H9 (cell line): ENCODE results near the gene SLBP. TPM values are rescaled to one million over a fixed set of nuclear protein-coding genes. Genes with fewer than 3 reads are reported as not detected.

Experiments
- DNase-seq: peaks from one replicate; pipeline ENCODE4 v3.0.0-alpha.2; 2017
- H2AFZ ChIP-seq: one replicate; pipeline ENCODE4 v1.6.1; 2013; ENCODE audit warnings: mild to moderate bottlenecking, low read length, control low read depth, moderate library complexity
- H2AK5ac ChIP-seq: 2 replicates; pipeline ENCODE4 v1.6.1; 2013; ENCODE audit warnings: low read length, control low read depth, mixed read lengths; ENCODE audit not compliant: insufficient read length
- H2BK120ac ChIP-seq: one replicate; pipeline ENCODE4 v1.6.1; 2013; ENCODE audit warnings: low read depth, mild to moderate bottlenecking, low read length, control low read depth, inconsistent platforms; ENCODE audit not compliant: poor library complexity, severe bottlenecking
- H2BK12ac ChIP-seq: 2 replicates; pipeline ENCODE4 v1.6.1; 2013; ENCODE audit warnings: low read length, control low read depth, mixed read lengths, low read depth; ENCODE audit not compliant: insufficient read length
- H2BK15ac ChIP-seq: 2 replicates; pipeline ENCODE4 v1.6.1; 2013; ENCODE audit warnings: low read depth, low read length, control low read depth
- H2BK20ac ChIP-seq: one replicate; pipeline ENCODE4 v1.6.1; 2013; ENCODE audit warnings: low read depth, mild to moderate bottlenecking, low read length, control low read depth, inconsistent platforms; ENCODE audit not compliant: poor library complexity, severe bottlenecking
- H2BK5ac ChIP-seq: 2 replicates; pipeline ENCODE4 v1.6.1; 2013; ENCODE audit warnings: low read length, control low read depth, mixed read lengths; ENCODE audit not compliant: insufficient read length
- H3K14ac ChIP-seq: 2 replicates; pipeline ENCODE4 v1.6.1; 2013; ENCODE audit warnings: low read length, control low read depth; ENCODE audit not compliant: insufficient read depth
- H3K18ac ChIP-seq: 2 replicates; pipeline ENCODE4 v1.6.1; 2013; ENCODE audit warnings: low read depth, mild to moderate bottlenecking, mixed read lengths, low read length, control low read depth; ENCODE audit not compliant: insufficient read length
- H3K23ac ChIP-seq: 2 replicates; pipeline ENCODE4 v1.6.1; 2013; ENCODE audit warnings: low read length, control low read depth, mixed read lengths, low read depth; ENCODE audit not compliant: insufficient read length
- H3K23me2 ChIP-seq: 2 replicates; pipeline ENCODE4 v1.6.1; 2013; ENCODE audit warnings: low read depth, mild to moderate bottlenecking, mixed read lengths, low read length, control low read depth; ENCODE audit not compliant: insufficient read length, poor library complexity, severe bottlenecking
- H3K27ac ChIP-seq: 2 replicates; pipeline ENCODE4 v1.5.1; 2013; ENCODE audit warnings: low read length, control low read depth, mixed read lengths, low read depth; ENCODE audit not compliant: insufficient read length
- H3K27me3 ChIP-seq: 2 replicates; pipeline ENCODE4 v1.6.1; 2013; ENCODE audit warnings: low read length, control low read depth, inconsistent platforms; ENCODE audit not compliant: insufficient read depth
- H3K4ac ChIP-seq: 2 replicates; pipeline ENCODE4 v1.6.1; 2013; ENCODE audit warnings: low read depth, mild to moderate bottlenecking, control low read depth, inconsistent platforms, low read length, moderate library complexity
- H3K4me1 ChIP-seq: 2 replicates; pipeline ENCODE4 v1.6.1; 2013; ENCODE audit warnings: low read length, control low read depth, inconsistent platforms; ENCODE audit not compliant: insufficient read depth
- H3K4me2 ChIP-seq: 2 replicates; pipeline ENCODE4 v1.6.1; 2013; ENCODE audit warnings: low read length, control low read depth, mixed read lengths; ENCODE audit not compliant: insufficient read length, insufficient read depth
- H3K56ac ChIP-seq: 2 replicates; pipeline ENCODE4 v1.6.1; 2013; ENCODE audit warnings: low read depth, mild to moderate bottlenecking, mixed read lengths, low read length, control low read depth; ENCODE audit not compliant: insufficient read length
- H3K79me1 ChIP-seq: 2 replicates; pipeline ENCODE4 v1.6.1; 2013; ENCODE audit warnings: low read depth, mild to moderate bottlenecking, moderate library complexity, low read length, control low read depth, inconsistent platforms; ENCODE audit not compliant: insufficient read depth, poor library complexity, severe bottlenecking
- H3K79me2 ChIP-seq: 2 replicates; pipeline ENCODE4 v1.6.1; 2013; ENCODE audit warnings: low read length, control low read depth, inconsistent platforms; ENCODE audit not compliant: insufficient read depth
- H3K9ac ChIP-seq: 2 replicates; pipeline ENCODE4 v1.6.1; 2013; ENCODE audit warnings: low read length, control low read depth, mixed read lengths; ENCODE audit not compliant: insufficient read length; ENCODE audit errors: extremely low read depth
- H3K9me3 ChIP-seq: one replicate; pipeline ENCODE4 v1.6.1; 2013; ENCODE audit warnings: low read depth, low read length, inconsistent platforms; ENCODE audit not compliant: control insufficient read depth
- H3T11ph ChIP-seq: one replicate; pipeline ENCODE4 v1.6.1; 2013; ENCODE audit warnings: mild to moderate bottlenecking, low read length, control low read depth, inconsistent platforms
- H4K20me1 ChIP-seq: one replicate; pipeline ENCODE4 v1.6.1; 2013; ENCODE audit not compliant: control insufficient read depth, insufficient read length, insufficient read depth
- H4K5ac ChIP-seq: 2 replicates; pipeline ENCODE4 v1.6.1; 2013; ENCODE audit warnings: low read depth, mild to moderate bottlenecking, mixed read lengths, low read length, control low read depth; ENCODE audit not compliant: insufficient read length
- H4K8ac ChIP-seq: replicated peaks from 2 replicates; pipeline ENCODE4 v1.6.1; 2013; ENCODE audit warnings: low read length, control low read depth, mixed read lengths, low read depth; ENCODE audit not compliant: insufficient read length
- H4K91ac ChIP-seq: 2 replicates; pipeline ENCODE4 v1.6.1; 2013; ENCODE audit warnings: low read depth, mild to moderate bottlenecking, moderate library complexity, mixed read lengths, low read length, control low read depth; ENCODE audit not compliant: insufficient read length
- H3K27ac Mint-ChIP-seq, 3 experiments: 2 replicates in 2 of 3; 3 replicates in 1 of 3; pipeline ENCODE4 v1.8.0; 2020 to 2021; ENCODE audit warnings: mixed read lengths in 3 of 3, mild to moderate bottlenecking in 1 of 3, moderate library complexity in 1 of 3
- H3K27me3 Mint-ChIP-seq: 2 replicates; pipeline ENCODE4 v1.8.0; 2021; ENCODE audit warnings: low read depth, mild to moderate bottlenecking, moderate library complexity, mixed read lengths
- H3K36me3 Mint-ChIP-seq, 3 experiments: 2 replicates in 2 of 3; 3 replicates in 1 of 3; pipeline ENCODE4 v1.8.0; 2020 to 2021; ENCODE audit warnings: low read depth in 3 of 3, mixed read lengths in 3 of 3; ENCODE audit not compliant: insufficient read depth in 1 of 3
- H3K4me1 Mint-ChIP-seq, 2 experiments: 2 replicates each; pipeline ENCODE4 v1.8.0; 2020; ENCODE audit warnings: mixed read lengths in 2 of 2
- H3K4me3 Mint-ChIP-seq, 2 experiments: 2 replicates in 1 of 2; 3 replicates in 1 of 2; pipeline ENCODE4 v1.8.0; 2020 to 2021; ENCODE audit warnings: mild to moderate bottlenecking in 2 of 2, mixed read lengths in 2 of 2, moderate library complexity in 1 of 2
- H3K9me3 Mint-ChIP-seq, 2 experiments: 2 replicates in 1 of 2; 3 replicates in 1 of 2; pipeline ENCODE4 v1.8.0; 2020; ENCODE audit warnings: mild to moderate bottlenecking in 2 of 2, mixed read lengths in 2 of 2, moderate library complexity in 1 of 2
- WGBS: extraction: QIAGEN DNeasy Blood & Tissue Kit; methylation state at CpG from one replicate; pipeline ENCODE4 v1.1.7; 2013; ENCODE audit warnings: missing lambda C conversion rate, low lambda C conversion rate, mixed read lengths; ENCODE audit not compliant: insufficient read length; ENCODE audit errors: extremely low coverage; 5-methylcytosine and 5-hydroxymethylcytosine counted together
- total RNA-seq: library from RNA; stranded (reverse); gene quantifications from 2 replicates; pipeline ENCODE4 v1.2.1, GENCODE V29; 2021
- TF ChIP-seq, protein P1 (sequence below): fragments of 200-600 bp; sonication (generic); conservative IDR thresholded peaks from 3 replicates; pipeline ENCODE4 v1.8.0; 2021; ENCODE audit warnings: antibody characterized with exemption, mild to moderate bottlenecking

SLBP gene
- total RNA-seq, 1 experiment from 2014 or later: 62.7 TPM

DNA sequence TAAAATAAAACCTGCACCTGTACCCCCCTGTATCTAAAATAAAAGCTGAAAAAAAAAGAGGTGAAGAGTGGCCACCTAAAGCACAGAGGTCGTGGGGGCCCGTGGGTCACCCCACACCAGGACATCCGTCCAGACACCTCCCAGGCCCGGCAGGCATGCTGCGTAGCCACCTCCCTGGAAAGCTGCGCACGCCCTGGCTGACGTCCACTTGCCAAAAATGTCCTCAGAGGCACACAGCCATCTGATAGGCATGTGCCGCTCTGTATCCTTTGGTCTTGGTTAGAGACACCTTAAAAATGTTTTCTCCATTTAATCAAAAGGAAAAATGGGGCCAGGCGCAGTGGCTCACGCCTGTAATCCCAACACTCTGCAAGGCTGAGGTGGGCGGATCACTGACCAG lies 45.7 kb downstream of the SLBP start:
- no peak for DNase-seq
- H2BK5ac ChIP-seq: no peak overlapping the region
- no peak overlapping the region for H4K5ac ChIP-seq
- no peak overlapping the region for H4K91ac ChIP-seq
- H2AK5ac ChIP-seq: no peak overlapping the region
- H3K18ac ChIP-seq: no peak overlapping the region
- TF ChIP-seq, protein P1, sequence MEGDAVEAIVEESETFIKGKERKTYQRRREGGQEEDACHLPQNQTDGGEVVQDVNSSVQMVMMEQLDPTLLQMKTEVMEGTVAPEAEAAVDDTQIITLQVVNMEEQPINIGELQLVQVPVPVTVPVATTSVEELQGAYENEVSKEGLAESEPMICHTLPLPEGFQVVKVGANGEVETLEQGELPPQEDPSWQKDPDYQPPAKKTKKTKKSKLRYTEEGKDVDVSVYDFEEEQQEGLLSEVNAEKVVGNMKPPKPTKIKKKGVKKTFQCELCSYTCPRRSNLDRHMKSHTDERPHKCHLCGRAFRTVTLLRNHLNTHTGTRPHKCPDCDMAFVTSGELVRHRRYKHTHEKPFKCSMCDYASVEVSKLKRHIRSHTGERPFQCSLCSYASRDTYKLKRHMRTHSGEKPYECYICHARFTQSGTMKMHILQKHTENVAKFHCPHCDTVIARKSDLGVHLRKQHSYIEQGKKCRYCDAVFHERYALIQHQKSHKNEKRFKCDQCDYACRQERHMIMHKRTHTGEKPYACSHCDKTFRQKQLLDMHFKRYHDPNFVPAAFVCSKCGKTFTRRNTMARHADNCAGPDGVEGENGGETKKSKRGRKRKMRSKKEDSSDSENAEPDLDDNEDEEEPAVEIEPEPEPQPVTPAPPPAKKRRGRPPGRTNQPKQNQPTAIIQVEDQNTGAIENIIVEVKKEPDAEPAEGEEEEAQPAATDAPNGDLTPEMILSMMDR: no peak
- Mint-ChIP-seq H3K36me3 (no peaks in the 10 kb centered on the region), H3K27me3 (no peaks in the 10 kb centered on the region; the same call in 1 of the 2 replicates), H3K4me1 (peaks cover 7 to 15% of the 10 kb centered on the region in 2 experiments), H3K4me3 (no peak overlapping the region), H3K27ac (no peak overlapping the region), H3K9me3 (no peaks in the 10 kb centered on the region)
- H2AFZ ChIP-seq: no peak overlapping the region
- H3K9me3 ChIP-seq: no peaks in the 10 kb centered on the region
- no peaks in the 10 kb centered on the region for H3K27me3 ChIP-seq
- no peak overlapping the region for H3K4ac ChIP-seq
- H2BK20ac ChIP-seq: no peak overlapping the region
- no peak overlapping the region for H3K9ac ChIP-seq
- no peaks in the 10 kb centered on the region for H3K79me2 ChIP-seq
- H3T11ph ChIP-seq: no peak overlapping the region
- no peak overlapping the region for H3K56ac ChIP-seq
- H3K27ac ChIP-seq: no peak overlapping the region
- H4K8ac ChIP-seq: no peak overlapping the region
- H3K23ac ChIP-seq: no peak overlapping the region
- H2BK120ac ChIP-seq: no peak overlapping the region
- no peak overlapping the region for H2BK15ac ChIP-seq
- H3K23me2 ChIP-seq: no peaks in the 10 kb centered on the region
- H2BK12ac ChIP-seq: no peak overlapping the region
- no CpG with 5 or more reads among the region's 12 CpGs for whole genome bisulfite sequencing
- H3K14ac ChIP-seq: no peak overlapping the region; the same call in 1 of the 2 replicates
- H3K4me1 ChIP-seq: no peaks in the 10 kb centered on the region
- H3K4me2 ChIP-seq: no peak overlapping the region
- no peaks in the 10 kb centered on the region for H3K79me1 ChIP-seq
- H4K20me1 ChIP-seq: no peaks in the 10 kb centered on the region
